ENCODE data around the gene SGK2.

DNA sequence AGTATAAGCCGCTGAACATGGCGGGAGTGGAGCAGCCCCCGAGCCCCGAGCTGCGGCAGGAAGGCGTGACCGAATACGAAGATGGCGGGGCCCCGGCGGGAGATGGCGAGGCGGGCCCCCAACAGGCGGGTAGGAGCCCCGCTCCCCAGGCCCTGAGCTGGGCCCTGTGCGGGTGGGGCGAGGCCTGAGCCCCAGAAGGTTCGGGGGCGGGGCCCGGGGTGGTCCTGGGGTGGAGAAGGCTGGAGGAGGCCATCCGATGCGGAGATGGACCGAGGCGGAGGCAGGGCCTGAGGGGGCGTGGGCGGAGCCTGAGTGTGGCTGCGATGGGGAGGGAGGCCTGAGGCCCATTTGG lies 44.2 kb upstream of the SGK2 start:
- TF ChIP-seq, protein P1, sequence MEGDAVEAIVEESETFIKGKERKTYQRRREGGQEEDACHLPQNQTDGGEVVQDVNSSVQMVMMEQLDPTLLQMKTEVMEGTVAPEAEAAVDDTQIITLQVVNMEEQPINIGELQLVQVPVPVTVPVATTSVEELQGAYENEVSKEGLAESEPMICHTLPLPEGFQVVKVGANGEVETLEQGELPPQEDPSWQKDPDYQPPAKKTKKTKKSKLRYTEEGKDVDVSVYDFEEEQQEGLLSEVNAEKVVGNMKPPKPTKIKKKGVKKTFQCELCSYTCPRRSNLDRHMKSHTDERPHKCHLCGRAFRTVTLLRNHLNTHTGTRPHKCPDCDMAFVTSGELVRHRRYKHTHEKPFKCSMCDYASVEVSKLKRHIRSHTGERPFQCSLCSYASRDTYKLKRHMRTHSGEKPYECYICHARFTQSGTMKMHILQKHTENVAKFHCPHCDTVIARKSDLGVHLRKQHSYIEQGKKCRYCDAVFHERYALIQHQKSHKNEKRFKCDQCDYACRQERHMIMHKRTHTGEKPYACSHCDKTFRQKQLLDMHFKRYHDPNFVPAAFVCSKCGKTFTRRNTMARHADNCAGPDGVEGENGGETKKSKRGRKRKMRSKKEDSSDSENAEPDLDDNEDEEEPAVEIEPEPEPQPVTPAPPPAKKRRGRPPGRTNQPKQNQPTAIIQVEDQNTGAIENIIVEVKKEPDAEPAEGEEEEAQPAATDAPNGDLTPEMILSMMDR (IDR thresholded peaks at IDR 0.05 in 4 of 5, conservative IDR thresholded peaks at IDR 0.05 in 1 of 5): no peak
- no peak for TF ChIP-seq POLR2A (IDR thresholded peaks at IDR 0.05)
